ENCODE results near the gene GATM. TPM values are rescaled to one million over a fixed set of nuclear protein-coding genes. Genes with fewer than 3 reads are reported as not detected.
A peak's percentile ranks its signal among the peaks of the same experiment; 100 is the strongest.
"Not testable (repeated sequence)": the region's sequence is repeated elsewhere in the genome, so short reads cannot be mapped to it uniquely, and the experiment has no call there.

Gene GATM
- polyA plus RNA-seq, 3 donors, result 227 to 276 (median 255) TPM

GRCh38 chr15:45370042-45370441 is 8.3 kb downstream of the GATM start:
- not testable (repeated sequence) for DNase-seq (ENCODE audit: extremely low read depth in 1 of 11, low read depth in 9 of 11, low spot score in 4 of 11)

GRCh38 chr15:45367222-45367621 is 11.1 kb downstream of the GATM start:
- not testable (repeated sequence) for DNase-seq (ENCODE audit: extremely low read depth in 1 of 11, low read depth in 9 of 11, low spot score in 4 of 11)

GRCh38 chr15:45364271-45364670 is 14.1 kb downstream of the GATM start:
- DNase-seq (ENCODE audit: extremely low read depth in 1 of 11, low read depth in 9 of 11, low spot score in 4 of 11), result no peak

- DNase-seq (ENCODE audit: extremely low read depth in 1 of 11, low read depth in 9 of 11, low spot score in 4 of 11), result no peak
These were observed 14.5 kb downstream of the GATM start for GRCh38 chr15:45363801-45364200.

- no peak for DNase-seq (ENCODE audit: extremely low read depth in 1 of 11, low read depth in 9 of 11, low spot score in 4 of 11)
These were observed 15.0 kb downstream of the GATM start for GRCh38 chr15:45363334-45363733.

- DNase-seq (ENCODE audit: extremely low read depth in 1 of 11, low read depth in 9 of 11, low spot score in 4 of 11), result no peak
These were observed 15.9 kb downstream of the GATM start for GRCh38 chr15:45362419-45362818.

GRCh38 chr15:45361878-45362277 is 16.5 kb downstream of the GATM start:
- DNase-seq (ENCODE audit: extremely low read depth in 1 of 11, low read depth in 9 of 11, low spot score in 4 of 11), result no peak

- DNase-seq (ENCODE audit: extremely low read depth in 1 of 11, low read depth in 9 of 11, low spot score in 4 of 11), result no peak
These were observed 22.5 kb downstream of the GATM start for GRCh38 chr15:45355860-45356259.

GRCh38 chr15:45354711-45355110 is 23.6 kb downstream of the GATM start:
- no peak for DNase-seq (ENCODE audit: extremely low read depth in 1 of 11, low read depth in 9 of 11, low spot score in 4 of 11)

GRCh38 chr15:45351227-45351626 is 27.1 kb downstream of the GATM start:
- DNase-seq (ENCODE audit: extremely low read depth in 1 of 11, low read depth in 9 of 11, low spot score in 4 of 11), result no peak

- no peak for DNase-seq (ENCODE audit: extremely low read depth in 1 of 11, low read depth in 9 of 11, low spot score in 4 of 11)
These were observed 28.7 kb downstream of the GATM start for GRCh38 chr15:45349623-45350022.

GRCh38 chr15:45347989-45348388 is 30.4 kb downstream of the GATM start:
- no peak for DNase-seq (ENCODE audit: extremely low read depth in 1 of 11, low read depth in 9 of 11, low spot score in 4 of 11)

GRCh38 chr15:45347033-45347432 is 31.3 kb downstream of the GATM start:
- no peak for DNase-seq (ENCODE audit: extremely low read depth in 1 of 11, low read depth in 9 of 11, low spot score in 4 of 11)

- DNase-seq (ENCODE audit: extremely low read depth in 1 of 11, low read depth in 9 of 11, low spot score in 4 of 11), result no peak
These were observed 32.0 kb downstream of the GATM start for GRCh38 chr15:45346381-45346780.

GRCh38 chr15:45343258-45343860 is 35.0 kb downstream of the GATM start:
- DNase-seq (ENCODE audit: extremely low read depth in 1 of 11, low read depth in 9 of 11, low spot score in 4 of 11), result no peak

GRCh38 chr15:45341790-45342189 is 36.6 kb downstream of the GATM start:
- no peak for DNase-seq (ENCODE audit: extremely low read depth in 1 of 11, low read depth in 9 of 11, low spot score in 4 of 11)

- DNase-seq (ENCODE audit: extremely low read depth in 1 of 11, low read depth in 9 of 11, low spot score in 4 of 11), result no peak
These were observed 37.9 kb downstream of the GATM start for GRCh38 chr15:45340429-45340828.

GRCh38 chr15:45338417-45338816 is 39.9 kb downstream of the GATM start:
- DNase-seq (ENCODE audit: extremely low read depth in 1 of 11, low read depth in 9 of 11, low spot score in 4 of 11), result no peak

- DNase-seq (ENCODE audit: extremely low read depth in 1 of 11, low read depth in 9 of 11, low spot score in 4 of 11), result no peak
These were observed 41.1 kb downstream of the GATM start for GRCh38 chr15:45337224-45337623.

GRCh38 chr15:45333550-45333949 is 44.8 kb downstream of the GATM start:
- DNase-seq (ENCODE audit: extremely low read depth in 1 of 11, low read depth in 9 of 11, low spot score in 4 of 11), result peak in 9 of 11 donors; percentile 21 to 50 (median 43)

- no peak for DNase-seq (ENCODE audit: extremely low read depth in 1 of 11, low read depth in 9 of 11, low spot score in 4 of 11)
These were observed 45.6 kb downstream of the GATM start for GRCh38 chr15:45332694-45333093.
